ENCODE measurements around the gene RPL9. TPM values are rescaled to one million over a fixed set of nuclear protein-coding genes. Genes with fewer than 3 reads are reported as not detected.

The RPL9 gene
- total and polyA plus RNA-seq, 2 of the 13 experiments (the other 11 are each of a cell fraction or from before 2014, with no cell fraction given) = 993 to 2,148 TPM

GRCh38 chr4:39469429-39470077 is 10.8 kb upstream of the RPL9 start (continued):
- TF ChIP-seq CSRNP1 (CRISPR knock-in tag; IDR thresholded peaks at IDR 0.05) (no peak), SRSF1 (optimal IDR thresholded peaks at IDR 0.05; ENCODE audit: low read depth, low read length) (no peak), ZNF576 (CRISPR knock-in tag; IDR thresholded peaks at IDR 0.05) (no peak), SP140L (CRISPR knock-in tag; IDR thresholded peaks at IDR 0.05; ENCODE audit: borderline replicate concordance) (no peak), ZNF616 (CRISPR knock-in tag; IDR thresholded peaks at IDR 0.05; ENCODE audit: low read depth) (no peak), ZFP41 (CRISPR knock-in tag; IDR thresholded peaks at IDR 0.05; ENCODE audit: borderline replicate concordance) (no peak), ZNF512B (CRISPR knock-in tag; IDR thresholded peaks at IDR 0.05; ENCODE audit: borderline replicate concordance) (no peak), HCFC1 (IDR thresholded peaks at IDR 0.05; ENCODE audit: low read depth, low read length) (no peak), ZNF709 (CRISPR knock-in tag; IDR thresholded peaks at IDR 0.05) (no peak), THAP8 (CRISPR knock-in tag; IDR thresholded peaks at IDR 0.05; ENCODE audit: borderline replicate concordance) (no peak), DRAP1 (CRISPR knock-in tag; IDR thresholded peaks at IDR 0.05) (peak; percentile 53; the same call in 1 of the 2 replicates), KDM6A (CRISPR knock-in tag; IDR thresholded peaks at IDR 0.05; ENCODE audit: low read depth) (no peak), ZNF350 (CRISPR knock-in tag; IDR thresholded peaks at IDR 0.05; ENCODE audit: borderline replicate concordance, low read depth) (no peak), TERF1 (CRISPR knock-in tag; IDR thresholded peaks at IDR 0.05) (no peak), ZNF839 (CRISPR knock-in tag; IDR thresholded peaks at IDR 0.05; ENCODE audit: borderline replicate concordance) (no peak), EZH2 (conservative IDR thresholded peaks at IDR 0.05; ENCODE audit: low read depth, low read length) (no peak), HHEX (CRISPR knock-in tag; IDR thresholded peaks at IDR 0.05) (no peak), ZNF143 (CRISPR knock-in tag; IDR thresholded peaks at IDR 0.05) (no peak), MEF2D (CRISPR knock-in tag; IDR thresholded peaks at IDR 0.05) (no peak), ZBTB33 (CRISPR knock-in tag; IDR thresholded peaks at IDR 0.05) (no peak), ISX (CRISPR knock-in tag; conservative IDR thresholded peaks at IDR 0.05) (no peak)

All from HepG2 (cell line).